ENCODE results near the gene GLDN. TPM values are rescaled to one million over a fixed set of nuclear protein-coding genes. Genes with fewer than 3 reads are reported as not detected.

The GLDN gene
- total RNA-seq, 1 donor from 2014 or later = not detected

DNA sequence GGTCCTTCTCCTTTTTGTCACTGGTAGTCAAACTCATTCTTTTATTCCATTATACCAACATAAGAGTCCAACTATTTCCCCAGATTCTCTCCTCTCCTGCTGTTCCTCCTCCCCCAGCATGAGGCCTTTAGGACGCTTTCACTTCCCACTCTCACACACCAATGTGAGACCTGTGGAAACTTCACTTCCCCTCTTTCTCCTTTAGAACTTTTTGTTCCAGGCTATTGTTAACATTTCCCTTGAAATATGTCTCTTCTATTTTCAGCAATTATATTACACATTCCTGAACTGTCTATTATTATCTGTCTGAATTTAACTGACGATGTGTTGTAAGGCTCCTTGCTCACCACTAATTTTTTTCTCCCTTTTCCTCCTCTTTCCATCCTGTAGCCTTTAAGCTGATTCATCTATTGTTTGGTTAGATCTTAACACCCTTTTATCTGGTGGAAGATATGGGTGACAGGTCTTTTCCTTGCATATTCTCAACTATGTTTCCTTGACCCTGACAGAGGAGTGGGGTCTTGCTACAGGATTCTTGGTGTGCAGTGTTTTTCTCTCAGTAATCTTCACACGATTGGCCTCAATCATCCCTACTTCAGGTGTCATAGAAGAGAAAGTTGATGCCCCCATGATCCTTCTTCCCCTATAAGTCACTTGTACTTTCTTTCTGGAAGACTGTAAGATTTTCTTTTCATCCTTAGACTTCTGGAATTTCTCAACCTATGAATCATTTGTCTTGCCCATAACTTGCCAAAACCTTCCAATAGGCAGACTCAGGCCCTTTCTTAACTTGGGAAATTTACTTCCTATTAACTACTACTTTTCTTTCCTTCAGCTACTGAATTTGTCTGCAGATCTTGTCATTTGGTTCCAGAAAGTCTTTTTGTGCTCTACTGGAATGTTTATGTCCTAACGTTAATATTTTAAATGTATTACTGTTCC is 9.0 kb upstream of the GLDN start:
- DNase-seq (ENCODE audit: low read depth) = no peak
- no peak overlapping the region for H3K4me3 ChIP-seq (ENCODE audit: low read depth, low read length)
- TF ChIP-seq, protein P1, sequence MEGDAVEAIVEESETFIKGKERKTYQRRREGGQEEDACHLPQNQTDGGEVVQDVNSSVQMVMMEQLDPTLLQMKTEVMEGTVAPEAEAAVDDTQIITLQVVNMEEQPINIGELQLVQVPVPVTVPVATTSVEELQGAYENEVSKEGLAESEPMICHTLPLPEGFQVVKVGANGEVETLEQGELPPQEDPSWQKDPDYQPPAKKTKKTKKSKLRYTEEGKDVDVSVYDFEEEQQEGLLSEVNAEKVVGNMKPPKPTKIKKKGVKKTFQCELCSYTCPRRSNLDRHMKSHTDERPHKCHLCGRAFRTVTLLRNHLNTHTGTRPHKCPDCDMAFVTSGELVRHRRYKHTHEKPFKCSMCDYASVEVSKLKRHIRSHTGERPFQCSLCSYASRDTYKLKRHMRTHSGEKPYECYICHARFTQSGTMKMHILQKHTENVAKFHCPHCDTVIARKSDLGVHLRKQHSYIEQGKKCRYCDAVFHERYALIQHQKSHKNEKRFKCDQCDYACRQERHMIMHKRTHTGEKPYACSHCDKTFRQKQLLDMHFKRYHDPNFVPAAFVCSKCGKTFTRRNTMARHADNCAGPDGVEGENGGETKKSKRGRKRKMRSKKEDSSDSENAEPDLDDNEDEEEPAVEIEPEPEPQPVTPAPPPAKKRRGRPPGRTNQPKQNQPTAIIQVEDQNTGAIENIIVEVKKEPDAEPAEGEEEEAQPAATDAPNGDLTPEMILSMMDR (conservative IDR thresholded peaks at IDR 0.05; ENCODE audit: low read depth, low read length) = no peak

DNA sequence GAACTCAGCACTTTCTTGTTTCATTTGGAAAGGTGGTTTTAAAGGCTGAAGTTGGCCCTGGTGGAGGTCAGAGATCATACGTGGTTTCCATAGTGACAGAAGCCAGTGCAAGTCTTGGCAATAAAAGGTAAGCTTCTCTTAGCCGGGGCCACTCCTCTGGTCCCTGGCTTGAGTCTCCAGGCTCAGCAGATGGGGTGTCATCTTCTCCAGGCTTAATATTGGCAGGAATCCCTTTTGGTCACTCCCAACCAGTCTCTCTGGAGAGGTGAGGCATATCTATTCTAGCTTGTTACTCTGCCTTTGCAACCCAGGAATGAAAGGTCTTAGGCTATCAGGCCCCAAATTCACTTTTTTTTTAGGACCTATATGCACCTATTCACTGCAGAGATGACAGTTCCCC is 7.9 kb upstream of the GLDN start:
- DNase-seq (ENCODE audit: low read depth) = no peak
- TF ChIP-seq, protein P1 (conservative IDR thresholded peaks at IDR 0.05; ENCODE audit: low read depth, low read length) = no peak
- no peak overlapping the region for H3K4me3 ChIP-seq (ENCODE audit: low read depth, low read length)

DNA sequence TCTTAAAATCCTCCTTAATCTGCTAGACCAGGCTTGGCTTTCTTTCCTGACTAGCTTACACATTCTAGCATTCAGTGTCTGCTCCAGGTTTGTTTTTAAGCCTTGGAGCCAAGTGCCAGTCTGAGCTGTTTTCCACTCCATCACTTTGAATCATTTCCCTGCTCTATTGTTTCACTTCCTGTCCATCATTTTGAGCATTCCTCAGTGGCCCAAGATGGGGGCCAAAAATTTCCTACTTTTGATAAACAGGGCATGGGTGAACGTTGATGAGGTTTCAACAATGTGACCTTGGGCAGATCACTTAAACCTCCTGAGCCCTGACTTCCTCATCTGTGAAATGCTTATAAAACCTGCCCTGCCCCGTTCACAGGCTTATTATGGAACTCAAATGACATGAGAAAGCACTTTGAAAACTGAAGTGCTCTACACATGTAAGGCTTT is 7.4 kb upstream of the GLDN start:
- no peak for DNase-seq (ENCODE audit: low read depth)
- TF ChIP-seq, protein P1 (conservative IDR thresholded peaks at IDR 0.05; ENCODE audit: low read depth, low read length) = no peak
- no peak overlapping the region for H3K4me3 ChIP-seq (ENCODE audit: low read depth, low read length)

DNA sequence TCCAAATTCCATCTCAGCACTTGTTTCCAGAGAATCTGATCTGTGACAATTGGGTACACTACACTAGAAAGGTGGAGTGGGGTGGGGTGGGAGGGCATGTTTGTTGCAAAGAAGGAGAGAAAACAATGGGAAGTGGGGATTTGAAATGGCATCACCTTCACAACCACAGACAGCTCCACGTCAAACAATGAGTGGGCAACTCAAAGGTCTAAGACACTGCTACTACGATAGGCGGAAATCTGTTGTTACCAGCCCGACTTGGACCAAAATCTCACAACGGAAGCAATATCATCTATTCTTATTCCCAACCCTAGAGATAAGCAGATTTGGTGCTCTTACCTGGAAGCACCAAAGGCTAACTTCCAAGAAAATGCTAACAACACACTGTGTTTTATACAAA is 6.4 kb upstream of the GLDN start:
- no peak for DNase-seq (ENCODE audit: low read depth)
- TF ChIP-seq, protein P1 (conservative IDR thresholded peaks at IDR 0.05; ENCODE audit: low read depth, low read length) = no peak
- H3K4me3 ChIP-seq (ENCODE audit: low read depth, low read length) = no peak overlapping the region

DNA sequence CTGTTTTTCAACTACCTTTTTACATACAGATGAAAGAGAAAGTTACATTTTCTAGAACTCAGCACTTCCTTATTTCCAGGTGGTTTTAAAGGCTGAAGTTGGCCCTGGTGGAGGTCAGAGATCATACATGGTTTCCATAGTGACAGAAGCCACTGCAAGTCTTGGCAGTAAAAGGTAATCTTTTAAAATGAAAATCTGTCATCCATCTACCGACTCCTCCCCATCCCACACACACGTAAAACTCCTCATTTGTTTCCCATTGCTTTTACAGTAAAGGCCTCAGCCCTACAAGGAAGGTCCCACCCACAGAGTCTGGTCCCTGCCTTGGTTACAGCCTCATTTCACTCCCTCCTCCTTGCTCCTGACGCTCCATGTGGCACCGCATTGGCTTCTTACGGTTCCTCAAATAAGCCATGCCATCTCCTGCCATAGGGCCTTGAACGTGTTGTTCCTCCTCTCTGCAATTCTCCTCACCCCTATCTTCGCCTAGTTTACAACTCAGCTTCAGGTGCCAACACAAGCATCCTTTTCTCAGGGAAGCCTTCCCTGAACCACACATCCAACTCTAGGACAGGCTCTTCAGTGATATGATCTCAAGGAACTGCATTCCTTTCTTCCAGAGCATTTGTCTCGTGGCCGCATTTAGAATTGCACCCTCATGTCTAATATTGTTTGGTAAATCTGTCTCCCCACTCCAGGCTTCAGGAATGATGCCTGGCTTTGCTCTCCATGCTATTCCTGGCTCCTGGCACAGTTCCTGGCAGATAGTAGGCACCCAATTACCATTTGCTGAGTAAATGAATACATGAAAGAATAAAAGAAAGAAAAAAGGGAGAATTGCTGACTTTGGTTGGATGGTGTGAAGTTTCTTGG is 5.7 kb upstream of the GLDN start:
- DNase-seq (ENCODE audit: low read depth) = no peak
- TF ChIP-seq, protein P1 (conservative IDR thresholded peaks at IDR 0.05; ENCODE audit: low read depth, low read length) = no peak

DNA sequence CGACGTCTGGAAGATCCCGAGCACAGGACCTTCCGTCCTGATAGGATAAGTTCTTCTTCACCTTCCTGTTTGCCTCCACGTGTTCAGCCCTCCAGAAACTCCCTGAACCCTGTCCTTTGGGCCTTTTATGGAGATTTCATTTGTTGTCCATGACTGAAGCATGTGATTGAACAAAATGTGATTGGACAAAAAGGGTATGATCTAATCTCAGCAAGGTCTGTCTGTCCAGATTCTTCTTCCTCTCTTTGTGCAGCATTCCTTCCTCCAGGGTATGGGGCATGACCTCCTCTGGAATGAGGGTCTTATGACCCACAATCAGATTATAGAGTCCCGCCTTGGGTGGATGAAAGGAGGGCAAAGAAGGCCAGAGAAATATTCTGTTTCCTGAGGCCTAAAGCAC is 3.0 kb upstream of the GLDN start, which contains the start of gene CYP19A1:
TSS of gene CYP19A1 (minus strand) at position 101 of the 400 bp plus-strand sequence. CDS start 95,684 bp downstream, outside the sequence.
- no peak within 1 kb of the TSS for H3K4me3 ChIP-seq (ENCODE audit: low read depth, low read length)
- TF ChIP-seq, protein P1 (conservative IDR thresholded peaks at IDR 0.05; ENCODE audit: low read depth, low read length) = no peak
- no peak for DNase-seq (ENCODE audit: low read depth)

More for the DNA sequence above, 5.7 kb upstream of the GLDN start:
- no peak overlapping the region for H3K4me3 ChIP-seq (ENCODE audit: low read depth, low read length)

All from epithelial cell of proximal tubule (primary cell).